ENCODE data around the gene UMAD1. TPM values are rescaled to one million over a fixed set of nuclear protein-coding genes. Genes with fewer than 3 reads are reported as not detected.

UMAD1 gene
- total RNA-seq, 1 donor = 17.0 TPM

GRCh38 chr7:7912937-7913336, 272.4 kb downstream of the UMAD1 start:
- no peak for TF ChIP-seq CTCF (IDR thresholded peaks at IDR 0.05; ENCODE audit: extremely low read depth, low read depth, low read length)
- H3K4me2 ChIP-seq (ENCODE audit: insufficient read depth, low read length) = no peak overlapping the region
- DNase-seq (ENCODE audit: insufficient read length, low spot score, missing footprints) = no peak

DNA sequence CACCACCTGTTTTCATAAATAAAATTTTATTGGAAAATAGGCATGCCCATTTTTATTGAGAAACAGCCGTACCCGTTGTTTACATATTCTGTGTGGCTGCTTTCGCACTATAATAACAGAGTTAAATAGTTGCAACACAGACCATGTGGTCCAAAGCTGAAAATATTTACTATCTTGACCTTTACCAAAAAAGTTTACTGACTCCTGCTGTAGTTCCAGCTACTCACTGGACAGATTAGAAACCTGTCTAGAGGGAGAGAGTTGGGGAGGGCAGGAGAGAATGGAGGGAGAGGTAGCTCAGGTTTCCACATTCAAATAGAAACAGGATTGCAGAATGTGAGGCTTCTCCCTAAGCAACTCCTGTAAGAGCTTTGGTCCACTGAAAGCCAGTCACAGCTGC, 273.0 kb downstream of the UMAD1 start:
- Histone ChIP-seq H3K36me3 (ENCODE audit: insufficient read depth, low read length) (no peaks in the 10 kb centered on the region), H3K4me3 (ENCODE audit: insufficient read depth, low read length) (no peak overlapping the region), H3K79me2 (ENCODE audit: insufficient read depth, low read length) (no peaks in the 10 kb centered on the region), H3K4me1 (ENCODE audit: insufficient read depth, low read length) (no peaks in the 10 kb centered on the region), H2AFZ (ENCODE audit: low read length) (no peak overlapping the region), H3K9me3 (ENCODE audit: low read depth, low read length) (no peaks in the 10 kb centered on the region), H3K27me3 (ENCODE audit: insufficient read depth, low read length) (no peaks in the 10 kb centered on the region), H4K20me1 (ENCODE audit: insufficient read depth, low read length) (no peaks in the 10 kb centered on the region), H3K4me2 (ENCODE audit: insufficient read depth, low read length) (no peak overlapping the region), H3K27ac (ENCODE audit: low read depth, low read length) (no peak overlapping the region)
- DNase-seq (ENCODE audit: insufficient read length, low spot score, missing footprints) = no peak
- TF ChIP-seq CTCF (IDR thresholded peaks at IDR 0.05; ENCODE audit: extremely low read depth, low read depth, low read length) = no peak

More at GRCh38 chr7:7912937-7913336, 272.4 kb downstream of the UMAD1 start:
- H3K4me1 ChIP-seq (ENCODE audit: insufficient read depth, low read length) = no peaks in the 10 kb centered on the region
- H3K36me3 ChIP-seq (ENCODE audit: insufficient read depth, low read length) = no peaks in the 10 kb centered on the region
- H4K20me1 ChIP-seq (ENCODE audit: insufficient read depth, low read length) = no peaks in the 10 kb centered on the region
- no peak overlapping the region for H2AFZ ChIP-seq (ENCODE audit: low read length)
- no peaks in the 10 kb centered on the region for H3K27me3 ChIP-seq (ENCODE audit: insufficient read depth, low read length)
- H3K9me3 ChIP-seq (ENCODE audit: low read depth, low read length) = no peaks in the 10 kb centered on the region
- H3K79me2 ChIP-seq (ENCODE audit: insufficient read depth, low read length) = no peaks in the 10 kb centered on the region
- no peak overlapping the region for H3K4me3 ChIP-seq (ENCODE audit: insufficient read depth, low read length)
- H3K27ac ChIP-seq (ENCODE audit: low read depth, low read length) = no peak overlapping the region

- no peaks in the 10 kb centered on the region for H3K79me2 ChIP-seq (ENCODE audit: insufficient read depth, low read length)
- no peaks in the 10 kb centered on the region for H3K9me3 ChIP-seq (ENCODE audit: low read depth, low read length)
- H2AFZ ChIP-seq (ENCODE audit: low read length) = no peak overlapping the region
- no peak overlapping the region for H3K4me3 ChIP-seq (ENCODE audit: insufficient read depth, low read length)
- TF ChIP-seq CTCF (IDR thresholded peaks at IDR 0.05; ENCODE audit: extremely low read depth, low read depth, low read length) = no peak
- H3K36me3 ChIP-seq (ENCODE audit: insufficient read depth, low read length) = no peaks in the 10 kb centered on the region
- DNase-seq (ENCODE audit: insufficient read length, low spot score, missing footprints) = no peak
- no peaks in the 10 kb centered on the region for H3K27me3 ChIP-seq (ENCODE audit: insufficient read depth, low read length)
- no peak overlapping the region for H3K27ac ChIP-seq (ENCODE audit: low read depth, low read length)
- no peaks in the 10 kb centered on the region for H4K20me1 ChIP-seq (ENCODE audit: insufficient read depth, low read length)
- no peaks in the 10 kb centered on the region for H3K4me1 ChIP-seq (ENCODE audit: insufficient read depth, low read length)
- no peak overlapping the region for H3K4me2 ChIP-seq (ENCODE audit: insufficient read depth, low read length)
Observed at GRCh38 chr7:7914547-7914946, 274.0 kb downstream of the UMAD1 start.

- no peaks in the 10 kb centered on the region for H3K27me3 ChIP-seq (ENCODE audit: insufficient read depth, low read length)
- no peaks in the 10 kb centered on the region for H3K36me3 ChIP-seq (ENCODE audit: insufficient read depth, low read length)
- H3K79me2 ChIP-seq (ENCODE audit: insufficient read depth, low read length) = no peaks in the 10 kb centered on the region
- H3K4me2 ChIP-seq (ENCODE audit: insufficient read depth, low read length) = no peak overlapping the region
- H3K9me3 ChIP-seq (ENCODE audit: low read depth, low read length) = no peaks in the 10 kb centered on the region
- no peaks in the 10 kb centered on the region for H3K4me1 ChIP-seq (ENCODE audit: insufficient read depth, low read length)
- H4K20me1 ChIP-seq (ENCODE audit: insufficient read depth, low read length) = no peaks in the 10 kb centered on the region
- no peak for TF ChIP-seq CTCF (IDR thresholded peaks at IDR 0.05; ENCODE audit: extremely low read depth, low read depth, low read length)
- DNase-seq (ENCODE audit: insufficient read length, low spot score, missing footprints) = no peak
- no peak overlapping the region for H3K4me3 ChIP-seq (ENCODE audit: insufficient read depth, low read length)
- H2AFZ ChIP-seq (ENCODE audit: low read length) = no peak overlapping the region
- H3K27ac ChIP-seq (ENCODE audit: low read depth, low read length) = no peak overlapping the region
Observed at GRCh38 chr7:7916064-7916463, 275.5 kb downstream of the UMAD1 start.
